ENCODE results near the gene NFYA. TPM values are rescaled to one million over a fixed set of nuclear protein-coding genes. Genes with fewer than 3 reads are reported as not detected.

Gene NFYA
- total and polyA plus RNA-seq, 9 of the 15 experiments (the other 6 are each of a cell fraction or from before 2014, with no cell fraction given), result 7.3 to 37.1 (median 21.8) TPM

DNA sequence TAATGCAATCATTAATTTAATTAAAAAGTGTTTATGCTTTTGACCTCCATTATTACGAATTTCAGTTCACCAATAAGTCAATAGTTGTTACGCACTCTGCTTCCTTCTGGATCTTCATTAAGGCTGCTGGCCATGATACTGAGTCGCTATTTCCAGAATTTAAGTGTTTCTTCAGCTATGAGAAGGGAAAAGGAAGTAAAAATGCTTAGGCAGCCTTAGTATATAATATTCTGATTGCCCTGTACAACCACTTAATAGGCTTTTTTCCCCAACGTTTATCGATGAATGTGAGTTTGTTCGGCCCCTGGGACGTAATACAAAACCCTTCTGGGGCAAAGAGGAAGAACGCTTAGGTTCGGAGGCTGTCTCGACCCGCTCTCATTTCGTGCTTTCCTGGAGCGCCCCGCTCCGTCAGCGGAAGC, 1.3 kb upstream of the NFYA start (continued):
- TF ChIP-seq, protein P1, sequence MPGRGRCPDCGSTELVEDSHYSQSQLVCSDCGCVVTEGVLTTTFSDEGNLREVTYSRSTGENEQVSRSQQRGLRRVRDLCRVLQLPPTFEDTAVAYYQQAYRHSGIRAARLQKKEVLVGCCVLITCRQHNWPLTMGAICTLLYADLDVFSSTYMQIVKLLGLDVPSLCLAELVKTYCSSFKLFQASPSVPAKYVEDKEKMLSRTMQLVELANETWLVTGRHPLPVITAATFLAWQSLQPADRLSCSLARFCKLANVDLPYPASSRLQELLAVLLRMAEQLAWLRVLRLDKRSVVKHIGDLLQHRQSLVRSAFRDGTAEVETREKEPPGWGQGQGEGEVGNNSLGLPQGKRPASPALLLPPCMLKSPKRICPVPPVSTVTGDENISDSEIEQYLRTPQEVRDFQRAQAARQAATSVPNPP (IDR thresholded peaks at IDR 0.05; ENCODE audit: borderline replicate concordance, insufficient read depth, insufficient read length), result no peak
- TF ChIP-seq, protein P2, sequence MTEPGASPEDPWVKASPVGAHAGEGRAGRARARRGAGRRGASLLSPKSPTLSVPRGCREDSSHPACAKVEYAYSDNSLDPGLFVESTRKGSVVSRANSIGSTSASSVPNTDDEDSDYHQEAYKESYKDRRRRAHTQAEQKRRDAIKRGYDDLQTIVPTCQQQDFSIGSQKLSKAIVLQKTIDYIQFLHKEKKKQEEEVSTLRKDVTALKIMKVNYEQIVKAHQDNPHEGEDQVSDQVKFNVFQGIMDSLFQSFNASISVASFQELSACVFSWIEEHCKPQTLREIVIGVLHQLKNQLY (CRISPR knock-in tag; conservative IDR thresholded peaks at IDR 0.05), result 0 out of 4 replicates have a peak, but pooled peaks of 1 of the 2 experiments have one; percentile 1
- 0 out of 2 replicates have a peak, but pooled peaks have one; percentile 6 for TF ChIP-seq BRD4 (IDR thresholded peaks at IDR 0.05)
- peak; percentile 88 for TF ChIP-seq POLR2AphosphoS5 (IDR thresholded peaks at IDR 0.05; ENCODE audit: control insufficient read depth, insufficient read depth, low read depth, low read length)
- TF ChIP-seq THRAP3 (IDR thresholded peaks at IDR 0.05; ENCODE audit: borderline replicate concordance), result 0 out of 2 replicates have a peak, but pooled peaks have one; percentile 23
- TF ChIP-seq, protein P3, sequence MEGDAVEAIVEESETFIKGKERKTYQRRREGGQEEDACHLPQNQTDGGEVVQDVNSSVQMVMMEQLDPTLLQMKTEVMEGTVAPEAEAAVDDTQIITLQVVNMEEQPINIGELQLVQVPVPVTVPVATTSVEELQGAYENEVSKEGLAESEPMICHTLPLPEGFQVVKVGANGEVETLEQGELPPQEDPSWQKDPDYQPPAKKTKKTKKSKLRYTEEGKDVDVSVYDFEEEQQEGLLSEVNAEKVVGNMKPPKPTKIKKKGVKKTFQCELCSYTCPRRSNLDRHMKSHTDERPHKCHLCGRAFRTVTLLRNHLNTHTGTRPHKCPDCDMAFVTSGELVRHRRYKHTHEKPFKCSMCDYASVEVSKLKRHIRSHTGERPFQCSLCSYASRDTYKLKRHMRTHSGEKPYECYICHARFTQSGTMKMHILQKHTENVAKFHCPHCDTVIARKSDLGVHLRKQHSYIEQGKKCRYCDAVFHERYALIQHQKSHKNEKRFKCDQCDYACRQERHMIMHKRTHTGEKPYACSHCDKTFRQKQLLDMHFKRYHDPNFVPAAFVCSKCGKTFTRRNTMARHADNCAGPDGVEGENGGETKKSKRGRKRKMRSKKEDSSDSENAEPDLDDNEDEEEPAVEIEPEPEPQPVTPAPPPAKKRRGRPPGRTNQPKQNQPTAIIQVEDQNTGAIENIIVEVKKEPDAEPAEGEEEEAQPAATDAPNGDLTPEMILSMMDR (IDR thresholded peaks at IDR 0.05 in 2 of 3, conservative IDR thresholded peaks at IDR 0.05 in 1 of 3; ENCODE audit: insufficient read depth in 2 of 3, low read depth in 1 of 3, low read length in 3 of 3), result peak in 2 of 3 experiments; percentile 29 to 42; a peak in 3 of 6 replicates
- TF ChIP-seq, protein P4, sequence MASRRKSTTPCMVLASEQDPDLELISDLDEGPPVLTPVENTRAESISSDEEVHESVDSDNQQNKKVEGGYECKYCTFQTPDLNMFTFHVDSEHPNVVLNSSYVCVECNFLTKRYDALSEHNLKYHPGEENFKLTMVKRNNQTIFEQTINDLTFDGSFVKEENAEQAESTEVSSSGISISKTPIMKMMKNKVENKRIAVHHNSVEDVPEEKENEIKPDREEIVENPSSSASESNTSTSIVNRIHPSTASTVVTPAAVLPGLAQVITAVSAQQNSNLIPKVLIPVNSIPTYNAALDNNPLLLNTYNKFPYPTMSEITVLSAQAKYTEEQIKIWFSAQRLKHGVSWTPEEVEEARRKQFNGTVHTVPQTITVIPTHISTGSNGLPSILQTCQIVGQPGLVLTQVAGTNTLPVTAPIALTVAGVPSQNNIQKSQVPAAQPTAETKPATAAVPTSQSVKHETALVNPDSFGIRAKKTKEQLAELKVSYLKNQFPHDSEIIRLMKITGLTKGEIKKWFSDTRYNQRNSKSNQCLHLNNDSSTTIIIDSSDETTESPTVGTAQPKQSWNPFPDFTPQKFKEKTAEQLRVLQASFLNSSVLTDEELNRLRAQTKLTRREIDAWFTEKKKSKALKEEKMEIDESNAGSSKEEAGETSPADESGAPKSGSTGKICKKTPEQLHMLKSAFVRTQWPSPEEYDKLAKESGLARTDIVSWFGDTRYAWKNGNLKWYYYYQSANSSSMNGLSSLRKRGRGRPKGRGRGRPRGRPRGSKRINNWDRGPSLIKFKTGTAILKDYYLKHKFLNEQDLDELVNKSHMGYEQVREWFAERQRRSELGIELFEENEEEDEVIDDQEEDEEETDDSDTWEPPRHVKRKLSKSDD (conservative IDR thresholded peaks at IDR 0.05; ENCODE audit: low read length), result no peak
- TF ChIP-seq YBX1 (IDR thresholded peaks at IDR 0.05), result no peak
- peak; percentile 36 for TF ChIP-seq RBBP5 (IDR thresholded peaks at IDR 0.05; ENCODE audit: borderline replicate concordance, insufficient read depth, low read length, poor library complexity, severe bottlenecking)
- TF ChIP-seq, protein P5, sequence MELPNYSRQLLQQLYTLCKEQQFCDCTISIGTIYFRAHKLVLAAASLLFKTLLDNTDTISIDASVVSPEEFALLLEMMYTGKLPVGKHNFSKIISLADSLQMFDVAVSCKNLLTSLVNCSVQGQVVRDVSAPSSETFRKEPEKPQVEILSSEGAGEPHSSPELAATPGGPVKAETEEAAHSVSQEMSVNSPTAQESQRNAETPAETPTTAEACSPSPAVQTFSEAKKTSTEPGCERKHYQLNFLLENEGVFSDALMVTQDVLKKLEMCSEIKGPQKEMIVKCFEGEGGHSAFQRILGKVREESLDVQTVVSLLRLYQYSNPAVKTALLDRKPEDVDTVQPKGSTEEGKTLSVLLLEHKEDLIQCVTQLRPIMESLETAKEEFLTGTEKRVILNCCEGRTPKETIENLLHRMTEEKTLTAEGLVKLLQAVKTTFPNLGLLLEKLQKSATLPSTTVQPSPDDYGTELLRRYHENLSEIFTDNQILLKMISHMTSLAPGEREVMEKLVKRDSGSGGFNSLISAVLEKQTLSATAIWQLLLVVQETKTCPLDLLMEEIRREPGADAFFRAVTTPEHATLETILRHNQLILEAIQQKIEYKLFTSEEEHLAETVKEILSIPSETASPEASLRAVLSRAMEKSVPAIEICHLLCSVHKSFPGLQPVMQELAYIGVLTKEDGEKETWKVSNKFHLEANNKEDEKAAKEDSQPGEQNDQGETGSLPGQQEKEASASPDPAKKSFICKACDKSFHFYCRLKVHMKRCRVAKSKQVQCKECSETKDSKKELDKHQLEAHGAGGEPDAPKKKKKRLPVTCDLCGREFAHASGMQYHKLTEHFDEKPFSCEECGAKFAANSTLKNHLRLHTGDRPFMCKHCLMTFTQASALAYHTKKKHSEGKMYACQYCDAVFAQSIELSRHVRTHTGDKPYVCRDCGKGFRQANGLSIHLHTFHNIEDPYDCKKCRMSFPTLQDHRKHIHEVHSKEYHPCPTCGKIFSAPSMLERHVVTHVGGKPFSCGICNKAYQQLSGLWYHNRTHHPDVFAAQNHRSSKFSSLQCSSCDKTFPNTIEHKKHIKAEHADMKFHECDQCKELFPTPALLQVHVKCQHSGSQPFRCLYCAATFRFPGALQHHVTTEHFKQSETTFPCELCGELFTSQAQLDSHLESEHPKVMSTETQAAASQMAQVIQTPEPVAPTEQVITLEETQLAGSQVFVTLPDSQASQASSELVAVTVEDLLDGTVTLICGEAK (IDR thresholded peaks at IDR 0.05), result peak; percentile 74
- TF ChIP-seq, protein P5 (CRISPR knock-in tag; IDR thresholded peaks at IDR 0.05), result no peak

Data from K562 (cell line).